ENCODE measurements around the gene EID2. TPM values are rescaled to one million over a fixed set of nuclear protein-coding genes. Genes with fewer than 3 reads are reported as not detected.

Gene EID2
- total and polyA plus RNA-seq, 2 of the 13 experiments (the other 11 are each of a cell fraction or from before 2014, with no cell fraction given) = 3.7 to 14.1 TPM

- TF ChIP-seq PRDM10 (CRISPR knock-in tag; IDR thresholded peaks at IDR 0.05; ENCODE audit: low read depth) = no peak
- no peak for TF ChIP-seq HIVEP1 (CRISPR knock-in tag; IDR thresholded peaks at IDR 0.05)
- TF ChIP-seq EP300 (IDR thresholded peaks at IDR 0.05; ENCODE audit: low read depth in 2 of 2, low read length in 2 of 2) = no peak
- no peak for TF ChIP-seq EP300 (CRISPR knock-in tag; IDR thresholded peaks at IDR 0.05; ENCODE audit: borderline replicate concordance)
- TF ChIP-seq HNF4G (IDR thresholded peaks at IDR 0.05; ENCODE audit: borderline replicate concordance, low read depth, low read length) = no peak
- 0 out of 2 replicates have a peak, but pooled peaks have one; percentile 13 for TF ChIP-seq HNF4G (CRISPR knock-in tag; IDR thresholded peaks at IDR 0.05; ENCODE audit: borderline replicate concordance, low read depth)
- 0 out of 2 replicates have a peak, but pooled peaks have one; percentile 33 for TF ChIP-seq ZNF335 (CRISPR knock-in tag; IDR thresholded peaks at IDR 0.05)
- TF ChIP-seq, protein P1, sequence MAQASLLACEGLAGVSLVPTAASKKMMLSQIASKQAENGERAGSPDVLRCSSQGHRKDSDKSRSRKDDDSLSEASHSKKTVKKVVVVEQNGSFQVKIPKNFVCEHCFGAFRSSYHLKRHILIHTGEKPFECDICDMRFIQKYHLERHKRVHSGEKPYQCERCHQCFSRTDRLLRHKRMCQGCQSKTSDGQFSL (CRISPR knock-in tag; IDR thresholded peaks at IDR 0.05) = no peak
- TF ChIP-seq, protein P2, sequence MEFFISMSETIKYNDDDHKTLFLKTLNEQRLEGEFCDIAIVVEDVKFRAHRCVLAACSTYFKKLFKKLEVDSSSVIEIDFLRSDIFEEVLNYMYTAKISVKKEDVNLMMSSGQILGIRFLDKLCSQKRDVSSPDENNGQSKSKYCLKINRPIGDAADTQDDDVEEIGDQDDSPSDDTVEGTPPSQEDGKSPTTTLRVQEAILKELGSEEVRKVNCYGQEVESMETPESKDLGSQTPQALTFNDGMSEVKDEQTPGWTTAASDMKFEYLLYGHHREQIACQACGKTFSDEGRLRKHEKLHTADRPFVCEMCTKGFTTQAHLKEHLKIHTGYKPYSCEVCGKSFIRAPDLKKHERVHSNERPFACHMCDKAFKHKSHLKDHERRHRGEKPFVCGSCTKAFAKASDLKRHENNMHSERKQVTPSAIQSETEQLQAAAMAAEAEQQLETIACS (CRISPR knock-in tag; IDR thresholded peaks at IDR 0.05) = peak; percentile 72
- TF ChIP-seq ZNF484 (CRISPR knock-in tag; IDR thresholded peaks at IDR 0.05; ENCODE audit: borderline replicate concordance, low read depth) = no peak
- no peak for TF ChIP-seq ZBTB3 (CRISPR knock-in tag; IDR thresholded peaks at IDR 0.05; ENCODE audit: borderline replicate concordance, low read depth)
- TF ChIP-seq MTA1 (CRISPR knock-in tag; IDR thresholded peaks at IDR 0.05; ENCODE audit: borderline replicate concordance) = no peak
- no peak for TF ChIP-seq PCBP2 (optimal IDR thresholded peaks at IDR 0.05; ENCODE audit: low read depth, low read length, poor library complexity, severe bottlenecking)
- peak; percentile 81; the same call in 1 of the 2 replicates for TF ChIP-seq ETS1 (CRISPR knock-in tag; IDR thresholded peaks at IDR 0.05)
- TF ChIP-seq SMAD1 (CRISPR knock-in tag; IDR thresholded peaks at IDR 0.05; ENCODE audit: borderline replicate concordance, low read depth) = 0 out of 2 replicates have a peak, but pooled peaks have one; percentile 71
- no peak for TF ChIP-seq JUND (CRISPR knock-in tag; IDR thresholded peaks at IDR 0.05)
- no peak for TF ChIP-seq NBN (conservative IDR thresholded peaks at IDR 0.05)
- TF ChIP-seq TP53 (CRISPR knock-in tag; conservative IDR thresholded peaks at IDR 0.05) = no peak
- no peak; the same call in 1 of the 2 replicates for TF ChIP-seq IRX3 (CRISPR knock-in tag; IDR thresholded peaks at IDR 0.05; ENCODE audit: borderline replicate concordance, low read depth)
- no peak for TF ChIP-seq ZNF737 (CRISPR knock-in tag; IDR thresholded peaks at IDR 0.05; ENCODE audit: borderline replicate concordance)
- TF ChIP-seq ZNF615 (CRISPR knock-in tag; IDR thresholded peaks at IDR 0.05; ENCODE audit: borderline replicate concordance) = no peak
- TF ChIP-seq ZNF670 (CRISPR knock-in tag; IDR thresholded peaks at IDR 0.05; ENCODE audit: borderline replicate concordance) = no peak
- peak; percentile 92; the same call in 1 of the 2 replicates for TF ChIP-seq NFKB2 (CRISPR knock-in tag; IDR thresholded peaks at IDR 0.05; ENCODE audit: borderline replicate concordance)
Measured at GRCh38 chr19:39539518-39540332, at the start of gene EID2 (continued).

Measured in HepG2 (cell line).